Astrocyte (in vitro differentiated cells and primary cell): ENCODE results near the gene NME4. TPM values are rescaled to one million over a fixed set of nuclear protein-coding genes. Genes with fewer than 3 reads are reported as not detected.
"Not testable (repeated sequence)": the region's sequence is repeated elsewhere in the genome, so short reads cannot be mapped to it uniquely, and the experiment has no call there.

Source experiments
- DNase-seq: peaks from one replicate; pipeline ENCODE4 v3.0.0-alpha.2; 2010; ENCODE audit warnings: low read depth
- FAIRE-seq: peaks from 2 replicates; lab custom pipeline; 2011; peaks lifted over from hg19 to GRCh38; lab: Jason Lieb, UNC
- H2AFZ ChIP-seq: 2 replicates; pipeline ENCODE4 v1.6.0; 2012; ENCODE audit warnings: low read depth, low read length, inconsistent platforms
- H3K27ac ChIP-seq: 2 replicates; pipeline ENCODE4 v1.5.1; 2011; ENCODE audit warnings: low read depth, low read length, inconsistent platforms
- H3K27me3 ChIP-seq: 2 replicates; pipeline ENCODE4 v1.6.0; 2011; ENCODE audit warnings: low read length, inconsistent platforms; ENCODE audit not compliant: insufficient read depth
- H3K36me3 ChIP-seq: 2 replicates; pipeline ENCODE4 v1.5.1; 2011; ENCODE audit warnings: low read length, inconsistent platforms; ENCODE audit not compliant: insufficient read depth
- H3K4me1 ChIP-seq: 2 replicates; pipeline ENCODE4 v1.5.1; 2011; ENCODE audit warnings: low read length, inconsistent platforms; ENCODE audit not compliant: insufficient read depth
- H3K4me2 ChIP-seq: 2 replicates; pipeline ENCODE4 v1.6.0; 2012; ENCODE audit warnings: low read length, inconsistent platforms
- H3K4me3 ChIP-seq: 2 replicates; pipeline ENCODE4 v1.5.1; 2011; ENCODE audit warnings: low read depth, mild to moderate bottlenecking, low read length, inconsistent platforms; ENCODE audit not compliant: insufficient read depth
- H3K79me2 ChIP-seq: 2 replicates; pipeline ENCODE4 v1.6.0; 2012; ENCODE audit warnings: mild to moderate bottlenecking, low read length, inconsistent platforms; ENCODE audit not compliant: insufficient read depth
- H3K9ac ChIP-seq: 2 replicates; pipeline ENCODE4 v1.6.0; 2012; ENCODE audit warnings: mild to moderate bottlenecking, low read length, inconsistent platforms
- H3K9me3 ChIP-seq: 2 replicates; pipeline ENCODE4 v1.5.1; 2012; ENCODE audit warnings: low read depth, mild to moderate bottlenecking, low read length, inconsistent platforms; ENCODE audit not compliant: insufficient read depth
- H4K20me1 ChIP-seq: 2 replicates; pipeline ENCODE4 v1.6.0; 2012; ENCODE audit warnings: low read length, inconsistent platforms; ENCODE audit not compliant: insufficient read depth
- H3K27ac Mint-ChIP-seq: one replicate; pipeline ENCODE4 v1.8.0; 2021; ENCODE audit warnings: mild to moderate bottlenecking, mixed read lengths; ENCODE audit not compliant: unreplicated experiment
- H3K27me3 Mint-ChIP-seq: one replicate; pipeline ENCODE4 v1.8.0; 2021; ENCODE audit warnings: low read depth, mixed read lengths; ENCODE audit not compliant: unreplicated experiment
- H3K36me3 Mint-ChIP-seq: one replicate; pipeline ENCODE4 v1.8.0; 2021; ENCODE audit warnings: low read depth, mixed read lengths; ENCODE audit not compliant: unreplicated experiment
- H3K4me1 Mint-ChIP-seq: one replicate; pipeline ENCODE4 v1.8.0; 2021; ENCODE audit warnings: low read depth, mixed read lengths; ENCODE audit not compliant: unreplicated experiment
- H3K4me3 Mint-ChIP-seq: one replicate; pipeline ENCODE4 v1.8.0; 2021; ENCODE audit warnings: mild to moderate bottlenecking, moderate library complexity, mixed read lengths; ENCODE audit not compliant: unreplicated experiment
- H3K9me3 Mint-ChIP-seq: one replicate; pipeline ENCODE4 v1.8.0; 2021; ENCODE audit warnings: mild to moderate bottlenecking, mixed read lengths; ENCODE audit not compliant: unreplicated experiment
- EZH2 ChIP-seq: IDR thresholded peaks from 2 replicates; pipeline ENCODE4 v1.6.1; 2012; ENCODE audit warnings: mild to moderate bottlenecking, low read length, inconsistent platforms; ENCODE audit not compliant: insufficient read depth
- total RNA-seq: library from RNA; stranded (reverse); gene quantifications from 2 replicates; pipeline ENCODE4 v1.2.1, GENCODE V29; 2021
- TF ChIP-seq, protein P1 (sequence below): IDR thresholded peaks from 2 replicates; pipeline ENCODE4 v1.5.1; 2011; ENCODE audit warnings: low read depth, mild to moderate bottlenecking, inconsistent platforms, low read length, moderate library complexity; ENCODE audit not compliant: insufficient read depth

NME4 gene
- total RNA-seq, 1 donor from 2014 or later: 268 TPM

DNA sequence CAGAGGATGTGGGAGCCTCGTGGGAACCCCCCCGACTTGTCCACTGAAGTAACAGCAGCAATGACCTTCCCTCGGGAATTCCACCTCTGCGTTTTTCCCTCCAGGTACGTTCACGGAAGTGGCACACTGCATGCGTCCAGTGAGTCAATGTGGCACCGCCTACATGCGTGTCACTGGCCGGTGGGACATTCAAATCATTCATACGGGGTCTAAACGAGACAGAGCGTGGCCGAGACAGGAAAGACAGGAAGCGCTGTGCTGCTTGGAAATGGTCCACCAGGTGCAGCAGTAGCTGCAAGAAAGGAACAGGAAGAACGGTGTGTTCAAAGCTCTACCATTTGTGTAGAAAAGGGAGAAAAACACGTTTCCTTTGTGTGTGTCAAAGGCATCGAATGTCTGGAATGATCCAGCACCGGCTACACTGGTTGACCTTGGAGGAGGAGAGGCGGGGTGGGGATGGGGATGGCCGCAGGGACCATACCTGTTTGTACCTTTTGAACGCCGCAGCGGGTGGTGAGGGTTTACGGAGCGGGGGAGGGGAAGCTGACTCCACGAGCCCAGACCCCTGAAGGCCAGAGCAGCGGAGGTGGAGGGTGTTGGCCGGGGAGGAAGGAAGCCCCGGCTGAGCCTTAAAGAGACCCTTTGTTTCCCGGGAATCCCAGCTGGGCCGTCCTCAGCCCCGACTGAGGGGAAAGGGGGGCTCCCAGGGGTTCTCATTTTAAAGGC is 13.5 kb upstream of the NME4 start:
- Mint-ChIP-seq H3K27me3 (no peaks in the 10 kb centered on the region), H3K4me3 (peak overlapping the region; percentile 86), H3K36me3 (no peaks in the 10 kb centered on the region), H3K9me3 (no peaks in the 10 kb centered on the region), H3K27ac (peak overlapping the region; percentile 59), H3K4me1 (peaks cover 27% of the 10 kb centered on the region)
- DNase-seq (no peak), FAIRE-seq (no peak)
- Histone ChIP-seq H3K27me3 (no peaks in the 10 kb centered on the region), H3K4me3 (no peak overlapping the region), H3K79me2 (peaks cover 23% of the 10 kb centered on the region), H3K4me2 (peak overlapping the region; percentile 98), H3K9me3 (no peaks in the 10 kb centered on the region), H3K27ac (no peak overlapping the region), H2AFZ (peak overlapping the region; percentile 57), H3K4me1 (peaks cover 12% of the 10 kb centered on the region), H3K9ac (no peak overlapping the region), H4K20me1 (peaks cover 25% of the 10 kb centered on the region), H3K36me3 (no peaks in the 10 kb centered on the region)
- TF ChIP-seq, protein P1, sequence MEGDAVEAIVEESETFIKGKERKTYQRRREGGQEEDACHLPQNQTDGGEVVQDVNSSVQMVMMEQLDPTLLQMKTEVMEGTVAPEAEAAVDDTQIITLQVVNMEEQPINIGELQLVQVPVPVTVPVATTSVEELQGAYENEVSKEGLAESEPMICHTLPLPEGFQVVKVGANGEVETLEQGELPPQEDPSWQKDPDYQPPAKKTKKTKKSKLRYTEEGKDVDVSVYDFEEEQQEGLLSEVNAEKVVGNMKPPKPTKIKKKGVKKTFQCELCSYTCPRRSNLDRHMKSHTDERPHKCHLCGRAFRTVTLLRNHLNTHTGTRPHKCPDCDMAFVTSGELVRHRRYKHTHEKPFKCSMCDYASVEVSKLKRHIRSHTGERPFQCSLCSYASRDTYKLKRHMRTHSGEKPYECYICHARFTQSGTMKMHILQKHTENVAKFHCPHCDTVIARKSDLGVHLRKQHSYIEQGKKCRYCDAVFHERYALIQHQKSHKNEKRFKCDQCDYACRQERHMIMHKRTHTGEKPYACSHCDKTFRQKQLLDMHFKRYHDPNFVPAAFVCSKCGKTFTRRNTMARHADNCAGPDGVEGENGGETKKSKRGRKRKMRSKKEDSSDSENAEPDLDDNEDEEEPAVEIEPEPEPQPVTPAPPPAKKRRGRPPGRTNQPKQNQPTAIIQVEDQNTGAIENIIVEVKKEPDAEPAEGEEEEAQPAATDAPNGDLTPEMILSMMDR: no peak
- no peak for TF ChIP-seq EZH2

DNA sequence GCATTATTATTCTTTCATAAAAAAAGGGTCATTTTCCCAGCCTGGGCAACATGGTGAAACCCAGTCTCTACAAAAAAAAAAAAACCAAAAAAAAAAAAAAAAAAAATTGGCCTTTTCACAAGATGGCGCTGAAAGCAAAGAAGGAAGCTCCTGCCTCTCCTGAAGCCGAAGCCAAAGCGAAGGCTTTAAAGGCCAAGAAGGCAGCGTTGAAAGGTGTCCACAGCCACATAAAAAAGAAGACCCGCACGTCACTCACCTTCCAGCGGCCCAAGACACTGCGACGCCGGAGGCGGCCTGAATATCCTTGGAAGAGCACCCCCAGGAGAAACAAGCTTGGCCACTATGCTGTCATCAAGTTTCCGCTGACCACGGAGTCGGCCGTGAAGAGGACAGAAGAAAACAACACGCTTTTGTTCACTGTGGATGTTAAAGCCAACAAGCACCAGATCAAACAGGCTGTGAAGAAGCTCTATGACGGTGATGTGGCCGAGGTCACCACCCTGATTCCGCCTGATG is 10.3 kb upstream of the NME4 start:
- H3K9me3 ChIP-seq: no peaks in the 10 kb centered on the region
- peak overlapping the region; percentile 77 for H3K27ac Mint-ChIP-seq

DNA sequence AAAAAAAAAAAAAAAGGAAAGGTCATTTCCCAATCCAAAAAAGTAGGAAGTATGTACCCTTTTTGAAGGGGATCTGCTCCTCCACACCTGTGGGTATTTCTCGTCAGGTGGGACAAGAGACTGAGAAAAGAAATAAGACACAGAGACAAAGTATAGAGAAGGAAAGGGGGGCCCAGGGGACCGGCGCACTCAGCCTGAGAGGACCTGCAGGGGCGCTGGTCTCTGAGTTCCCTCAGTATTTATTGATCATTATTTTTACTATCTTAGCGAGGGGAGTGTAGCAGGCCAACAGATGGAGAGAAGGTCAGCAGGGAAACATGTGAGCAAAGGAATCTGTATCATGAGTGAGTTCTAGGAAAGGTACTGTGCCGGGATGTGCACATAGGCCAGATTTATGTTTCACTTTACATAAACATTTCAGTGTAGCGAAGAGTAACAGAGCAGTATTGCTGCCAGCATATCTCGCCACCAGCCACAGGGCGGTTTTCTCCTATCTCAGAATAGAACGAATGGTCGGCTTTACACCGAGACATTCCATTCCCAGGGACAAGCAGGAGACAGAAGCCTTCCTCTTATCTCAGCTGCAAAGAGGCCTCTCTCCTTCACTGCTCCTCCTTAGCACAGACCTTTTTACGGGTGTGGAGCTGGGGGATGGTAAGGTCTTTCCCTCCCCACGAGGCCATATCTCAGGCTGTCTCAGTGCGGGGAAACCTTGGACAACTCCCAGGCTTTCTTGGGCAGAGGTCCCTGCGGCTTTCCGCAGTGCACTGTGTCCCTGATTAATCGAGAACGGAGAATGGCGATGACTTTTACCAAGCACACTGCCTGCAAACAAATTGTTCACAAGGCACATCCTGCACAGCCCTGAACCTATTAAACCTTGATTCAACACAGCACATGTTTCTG is 9.0 kb upstream of the NME4 start:
- not testable (repeated sequence) for H3K27me3 Mint-ChIP-seq, FAIRE-seq, H3K4me1 ChIP-seq, H3K79me2 ChIP-seq, H3K9me3 ChIP-seq, H4K20me1 ChIP-seq, H3K27me3 ChIP-seq, H3K4me3 ChIP-seq, H3K27ac ChIP-seq, H3K36me3 Mint-ChIP-seq, H3K9me3 Mint-ChIP-seq, H3K9ac ChIP-seq, H3K36me3 ChIP-seq
- Mint-ChIP-seq H3K4me3 (peak overlapping the region; percentile 13), H3K4me1 (peaks cover 24% of the 10 kb centered on the region), H3K27ac (peak overlapping the region; percentile 47)
- Histone ChIP-seq H3K4me2 (peak overlapping the region; percentile 71), H2AFZ (peak overlapping the region; percentile 34)
- peak; percentile 44 for DNase-seq

More for the DNA sequence above, 10.3 kb upstream of the NME4 start:
- Histone ChIP-seq H3K79me2 (no peaks in the 10 kb centered on the region), H3K36me3 (no peaks in the 10 kb centered on the region), H3K4me3 (no peak overlapping the region), H3K4me2 (no peak overlapping the region), H2AFZ (no peak overlapping the region), H3K27me3 (no peaks in the 10 kb centered on the region), H3K4me1 (peaks cover 8% of the 10 kb centered on the region), H4K20me1 (no peaks in the 10 kb centered on the region), H3K9ac (no peak overlapping the region), H3K27ac (no peak overlapping the region)
- Mint-ChIP-seq H3K9me3 (no peaks in the 10 kb centered on the region), H3K36me3 (no peaks in the 10 kb centered on the region), H3K27me3 (no peaks in the 10 kb centered on the region), H3K4me3 (no peak overlapping the region), H3K4me1 (peaks cover 24% of the 10 kb centered on the region)
- no peak for DNase-seq
- TF ChIP-seq, protein P1: no peak
- no peak for TF ChIP-seq EZH2
- FAIRE-seq: no peak
